GM21360 (cell line): ENCODE measurements around the gene LMLN.
"Not testable (repeated sequence)": the region's sequence is repeated elsewhere in the genome, so short reads cannot be mapped to it uniquely, and the experiment has no call there.

Experiments
- ATAC-seq: cut with Tn5 transposase; IDR thresholded peaks from one replicate; pipeline ENCODE4 v1.9.1; 2021; ENCODE audit warnings: mild to moderate bottlenecking, moderate library complexity; ENCODE audit not compliant: unreplicated experiment

Gene LMLN

GRCh38 chr3:197955892-197956477 lies 4.0 kb upstream of the LMLN start:
- no peak for ATAC-seq

DNA sequence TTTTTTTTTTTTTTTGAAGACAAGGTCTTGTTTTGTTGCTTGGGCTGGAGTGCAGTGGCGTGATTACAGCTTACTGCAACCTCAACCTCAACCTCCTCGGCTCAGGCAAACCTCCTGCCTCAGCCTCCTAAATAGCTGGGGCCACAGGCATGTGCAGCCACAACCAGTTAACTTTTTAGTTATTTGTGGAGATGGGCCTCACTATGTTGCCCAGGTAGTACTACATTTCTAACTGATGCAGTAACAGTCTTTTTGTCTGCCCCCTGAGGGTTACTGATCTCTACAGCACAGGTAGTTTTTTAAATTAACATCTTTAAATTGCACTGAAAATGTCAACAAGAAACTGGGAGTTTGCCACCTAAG lies 3.4 kb upstream of the LMLN start:
- no peak for ATAC-seq

GRCh38 chr3:197957790-197958133 lies 2.3 kb upstream of the LMLN start:
- no peak for ATAC-seq

DNA sequence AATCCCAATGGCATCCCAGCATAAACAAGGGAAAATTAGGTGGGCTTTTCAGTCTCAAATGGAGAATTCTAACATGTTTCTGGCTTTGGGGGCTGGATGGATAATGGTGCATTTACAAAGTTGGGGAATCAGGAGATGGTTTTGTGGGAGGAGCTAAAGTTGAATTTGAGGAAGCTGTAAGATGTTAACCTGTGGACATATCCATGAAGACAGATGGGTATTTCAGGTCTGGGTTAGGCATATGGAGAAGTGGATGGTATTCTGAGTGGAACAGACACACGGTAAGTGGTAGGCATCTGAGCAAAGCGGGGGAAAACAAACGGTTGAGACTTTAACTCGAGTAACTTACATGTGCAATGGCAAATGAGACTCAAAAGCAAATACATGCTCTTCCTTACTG lies 1.7 kb upstream of the LMLN start:
- no peak for ATAC-seq

DNA sequence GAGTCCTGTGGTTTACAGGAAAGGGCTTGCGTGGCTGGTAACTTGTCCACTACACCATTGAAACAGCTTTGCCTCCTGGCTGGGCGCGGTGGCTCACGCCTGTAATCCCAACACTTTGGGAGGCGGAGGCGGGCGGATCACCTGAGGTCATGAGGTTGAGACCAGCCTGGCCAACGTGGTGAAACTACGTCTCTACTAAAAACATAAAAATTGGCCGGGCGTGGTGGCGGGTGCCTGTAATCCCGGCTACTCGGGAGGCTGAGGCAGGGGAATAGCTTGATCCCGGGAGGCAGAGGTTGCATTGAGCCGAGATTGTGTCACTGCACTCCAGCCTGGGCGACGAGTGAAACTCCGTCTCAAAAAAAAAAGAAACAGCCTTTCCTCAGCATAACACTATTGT lies 1.2 kb upstream of the LMLN start:
- not testable (repeated sequence) for ATAC-seq

DNA sequence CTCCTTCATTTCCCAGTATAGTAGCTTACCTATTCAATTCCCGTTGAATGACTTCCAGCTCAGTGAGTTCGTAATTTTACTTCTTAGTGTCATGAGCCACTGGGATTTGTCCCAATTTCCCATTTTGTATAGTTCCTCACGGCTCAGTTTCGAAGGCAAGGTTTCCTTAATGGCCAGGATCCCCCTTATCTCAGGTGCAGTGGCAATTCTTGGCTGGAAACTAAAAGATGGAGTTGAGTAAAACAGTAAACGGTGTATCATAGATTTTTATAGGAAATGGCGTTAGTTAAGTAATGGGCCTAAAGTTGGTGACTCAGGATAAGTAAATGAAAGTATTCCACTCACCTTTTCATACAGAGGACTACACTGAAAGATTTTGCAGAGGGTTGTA lies 522 bp upstream of the LMLN start:
- no peak for ATAC-seq

DNA sequence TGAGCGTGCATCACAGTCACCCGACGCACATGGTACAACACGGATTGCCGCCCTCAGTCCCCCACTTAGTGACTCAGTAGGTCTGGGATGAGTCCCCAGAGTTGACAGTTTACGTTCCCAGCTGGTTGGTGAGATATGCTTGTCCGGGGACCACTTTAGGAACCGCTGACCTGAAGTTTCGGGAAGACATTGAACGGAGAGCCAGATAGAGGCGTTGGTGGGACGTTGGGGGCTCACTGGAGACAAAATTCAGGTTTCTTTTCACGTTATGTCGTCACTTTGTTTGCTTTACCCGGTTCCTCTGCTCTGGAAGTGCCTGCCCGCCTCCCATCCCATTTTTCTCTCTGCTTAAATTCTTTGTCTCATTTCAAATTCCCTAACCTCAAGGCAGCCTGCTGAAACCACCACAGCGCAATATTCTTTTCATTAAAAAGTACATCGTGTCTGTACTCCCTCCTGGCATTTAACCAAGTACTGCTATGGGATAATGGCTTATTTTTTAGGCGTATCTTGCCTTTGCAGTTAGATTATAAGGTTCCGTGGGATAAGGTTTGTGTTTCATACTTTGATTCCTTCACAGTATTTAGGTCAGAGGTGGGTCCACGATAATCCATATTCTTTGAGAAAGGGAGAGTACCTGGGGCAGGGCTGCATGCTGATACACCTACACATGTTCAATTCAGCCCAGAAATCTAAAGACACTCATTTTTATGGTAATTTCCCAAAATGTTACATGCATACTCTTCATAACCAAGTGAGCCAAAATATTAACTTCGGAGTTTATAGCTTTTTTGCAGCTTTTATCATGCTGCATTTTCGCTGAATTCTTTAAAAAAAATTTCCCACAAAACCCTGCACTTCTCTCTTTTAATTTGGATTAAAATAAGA lies 921 bp downstream of the LMLN start:
- ATAC-seq = no peak

- ATAC-seq = no peak
Observed at GRCh38 chr3:197961582-197961945, 1.5 kb downstream of the LMLN start.

- ATAC-seq = no peak
Observed at GRCh38 chr3:197963019-197963637, 3.1 kb downstream of the LMLN start.

GRCh38 chr3:197967337-197967989 lies 7.4 kb downstream of the LMLN start:
- ATAC-seq = not testable (repeated sequence)

GRCh38 chr3:197970588-197970987 lies 10.6 kb downstream of the LMLN start:
- no peak for ATAC-seq

DNA sequence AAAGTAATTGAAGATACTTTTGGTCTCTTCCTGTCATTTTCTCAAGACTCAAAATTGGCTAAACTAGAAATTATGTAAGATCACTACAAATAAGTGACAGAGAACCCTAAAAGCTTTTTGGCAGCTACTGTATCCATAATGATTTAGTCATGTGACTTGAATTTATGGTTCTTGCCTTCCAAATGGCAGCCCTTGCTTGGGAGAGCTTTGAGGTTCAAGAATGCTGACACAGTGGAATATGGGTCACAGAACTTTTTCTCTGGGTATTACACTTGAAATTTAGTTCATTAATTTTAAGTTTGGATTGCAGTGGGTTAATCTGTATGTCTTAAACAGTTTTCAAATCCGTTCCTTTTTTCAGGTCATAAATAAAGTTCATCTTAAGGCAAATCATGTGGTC lies 14.0 kb downstream of the LMLN start:
- no peak for ATAC-seq

GRCh38 chr3:197975311-197975710 lies 15.3 kb downstream of the LMLN start:
- ATAC-seq = no peak

DNA sequence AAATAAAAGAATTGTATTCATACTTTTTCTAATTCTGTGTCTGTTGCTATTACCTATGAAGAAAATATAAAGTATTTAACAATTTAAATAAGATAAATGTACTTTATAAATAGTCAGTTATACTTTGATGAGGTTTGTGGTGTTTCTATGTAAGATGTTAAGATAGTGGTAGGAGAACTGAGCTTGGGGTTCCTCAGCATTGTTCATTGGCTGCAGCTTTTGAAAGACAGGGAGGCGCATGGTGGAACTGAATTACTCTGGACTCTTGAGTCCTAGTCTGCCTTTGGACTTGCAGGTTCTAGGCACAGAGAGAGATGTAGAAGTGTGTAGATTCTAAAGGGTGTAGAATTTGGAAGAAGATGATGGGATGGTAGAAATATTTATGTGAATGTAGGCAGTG lies 23.1 kb downstream of the LMLN start:
- ATAC-seq = no peak

DNA sequence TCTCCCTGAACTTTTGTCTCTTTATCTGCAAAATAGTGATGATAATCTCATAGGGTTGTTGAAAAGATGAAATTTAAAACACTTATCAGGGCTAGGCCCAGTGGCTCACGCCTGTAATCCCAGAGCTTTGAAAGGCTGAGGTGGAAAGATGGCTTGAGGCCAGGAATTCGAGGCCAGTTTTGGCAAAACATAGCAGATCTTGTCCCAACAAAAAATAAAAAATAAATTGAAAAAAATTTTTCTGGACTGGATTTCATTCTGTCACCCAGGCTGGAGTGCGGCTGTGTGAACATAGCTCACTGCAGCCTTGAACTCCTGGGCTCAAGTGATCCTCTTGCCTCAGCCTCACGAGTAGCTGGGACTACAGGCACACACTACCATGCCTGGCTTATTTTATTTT lies 29.6 kb downstream of the LMLN start:
- ATAC-seq = no peak

- no peak for ATAC-seq
Observed at GRCh38 chr3:197994736-197995135, 34.7 kb downstream of the LMLN start.

DNA sequence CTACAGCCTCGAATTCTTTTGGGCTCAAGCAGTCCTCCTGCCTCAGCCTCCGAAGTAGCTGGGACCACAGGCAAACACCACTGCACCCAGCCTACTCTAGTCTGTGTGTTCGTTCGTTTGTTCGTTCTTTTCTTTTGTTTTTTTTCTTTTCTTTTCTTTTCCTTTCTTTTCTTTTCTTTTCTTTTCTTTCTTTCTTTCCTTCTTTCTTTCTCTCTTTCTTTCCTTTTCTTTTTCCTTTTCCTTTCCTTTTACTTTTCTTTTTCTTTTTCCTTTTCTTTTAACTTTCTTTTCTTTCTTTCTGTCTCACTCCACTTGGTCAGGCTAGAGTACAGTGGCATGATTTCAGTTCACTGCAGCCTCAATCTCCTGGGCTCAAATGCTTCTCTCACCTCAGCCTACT lies 36.8 kb downstream of the LMLN start:
- no peak for ATAC-seq

GRCh38 chr3:197997936-197998335 lies 37.9 kb downstream of the LMLN start:
- no peak for ATAC-seq

DNA sequence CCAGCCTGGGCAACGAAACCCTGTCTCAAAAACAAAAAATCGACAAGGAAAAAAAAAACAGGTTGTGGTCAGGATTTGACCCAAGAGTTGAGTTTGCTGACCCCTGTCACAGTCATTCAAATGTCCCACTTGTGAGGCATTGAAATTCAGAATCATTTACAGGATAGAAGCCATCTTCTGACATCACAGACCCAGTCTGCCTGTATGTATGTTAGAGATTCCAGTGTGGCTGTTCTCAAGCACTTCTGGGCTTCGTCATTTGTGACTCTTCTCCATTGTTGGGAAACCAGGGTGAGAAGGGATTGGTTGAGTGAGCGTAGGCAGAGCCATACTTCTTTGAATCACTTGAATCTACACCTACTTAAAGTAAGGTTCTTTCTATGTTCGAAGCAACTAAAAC lies 57.1 kb downstream of the LMLN start:
- no peak for ATAC-seq

GRCh38 chr3:198018416-198018815 lies 58.4 kb downstream of the LMLN start:
- no peak for ATAC-seq

DNA sequence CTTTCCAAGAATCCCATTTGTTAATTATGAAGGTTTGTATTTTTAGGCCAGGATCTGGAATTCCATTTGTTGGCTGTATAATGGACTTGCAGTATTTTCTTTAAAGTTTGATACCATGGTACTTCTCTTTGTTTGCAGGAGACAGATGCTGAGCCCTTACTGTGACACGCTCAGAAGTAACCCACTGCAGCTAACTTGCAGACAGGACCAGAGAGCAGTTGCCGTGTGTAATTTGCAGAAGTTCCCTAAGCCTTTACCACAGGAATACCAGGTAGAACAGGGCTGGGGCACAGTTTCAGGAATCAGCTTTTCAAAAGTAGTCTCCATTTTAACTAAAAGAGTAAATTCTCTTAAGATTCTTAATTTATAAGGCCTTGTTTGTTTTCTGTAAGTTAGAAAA lies 59.1 kb downstream of the LMLN start:
- no peak for ATAC-seq

GRCh38 chr3:198021320-198021719 lies 61.3 kb downstream of the LMLN start:
- no peak for ATAC-seq
